ENCODE results near the gene MKRN2. TPM values are rescaled to one million over a fixed set of nuclear protein-coding genes. Genes with fewer than 3 reads are reported as not detected.

MKRN2 gene, protein sequence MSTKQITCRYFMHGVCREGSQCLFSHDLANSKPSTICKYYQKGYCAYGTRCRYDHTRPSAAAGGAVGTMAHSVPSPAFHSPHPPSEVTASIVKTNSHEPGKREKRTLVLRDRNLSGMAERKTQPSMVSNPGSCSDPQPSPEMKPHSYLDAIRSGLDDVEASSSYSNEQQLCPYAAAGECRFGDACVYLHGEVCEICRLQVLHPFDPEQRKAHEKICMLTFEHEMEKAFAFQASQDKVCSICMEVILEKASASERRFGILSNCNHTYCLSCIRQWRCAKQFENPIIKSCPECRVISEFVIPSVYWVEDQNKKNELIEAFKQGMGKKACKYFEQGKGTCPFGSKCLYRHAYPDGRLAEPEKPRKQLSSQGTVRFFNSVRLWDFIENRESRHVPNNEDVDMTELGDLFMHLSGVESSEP
- 10 to 100 TPM; 27.4 to 37.4 (median 29.9) TPM for total RNA-seq
- polyA plus RNA-seq, result 10 to 100 TPM; 11.6 to 18.6 (median 13.6) TPM

DNA sequence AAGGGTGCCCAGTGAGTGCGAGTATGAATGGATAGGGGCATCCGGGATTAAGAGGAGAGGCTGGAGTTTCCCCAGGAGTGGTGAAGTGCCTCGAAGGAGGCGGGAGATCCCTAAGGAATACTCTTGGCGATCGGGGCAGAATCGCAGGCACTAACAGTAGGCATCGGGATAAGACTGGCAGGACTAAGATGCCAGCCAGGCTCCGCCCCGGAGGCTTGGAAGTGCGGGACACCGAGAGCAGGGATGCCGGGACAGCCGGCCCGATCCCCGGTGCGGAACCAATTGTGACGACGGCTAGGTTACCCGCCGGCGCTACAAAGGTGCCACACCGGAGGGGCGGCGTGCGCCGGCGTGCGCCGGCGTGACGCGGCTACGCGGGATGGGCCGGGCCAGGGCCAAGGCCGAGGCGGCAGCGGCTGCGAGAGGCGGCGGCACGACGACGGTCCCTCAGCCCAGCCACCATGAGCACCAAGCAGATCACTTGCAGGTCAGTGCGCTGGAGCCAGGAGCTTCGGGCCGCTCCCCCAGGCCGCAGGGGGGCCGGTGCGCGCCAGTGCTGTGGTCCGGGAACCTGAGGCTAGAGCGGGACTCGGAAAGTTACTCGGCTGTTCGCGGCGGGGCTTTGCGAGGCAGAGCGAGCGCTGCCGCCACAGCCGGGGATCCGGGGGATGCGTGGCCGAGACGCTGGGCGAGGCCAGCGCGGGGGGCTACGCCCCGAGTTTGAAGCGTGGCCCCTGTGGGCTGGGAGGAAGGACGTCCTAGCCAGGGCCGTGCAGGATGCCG lies at the start of gene MKRN2:
TSS of gene MKRN2 (plus strand) at position 398 of the 783 bp plus-strand sequence. CDS start at position 462, 64 bp downstream.
- 0% methylated on average over 77 of the region's 77 CpGs for WGBS, 2 donors
- Histone ChIP-seq H3K36me3 (no peaks in the 10 kb centered on the region), H3K27ac (peak within 1 kb of the TSS; percentile 94 to 99 (median 96)), H3K27me3 (peaks cover 0 to 18% (median 8%) of the 10 kb centered on the region in 3 donors), H3K4me1 (peaks cover 0 to 58% (median 42%) of the 10 kb centered on the region in 4 donors), H3K9me3 (no peaks in the 10 kb centered on the region), H3K4me3 (peak within 1 kb of the TSS; percentile 75 to 94 (median 78))
- peak; percentile 93 for DNase-seq
- intact Hi-C loops (cut with DNase I), result loop anchor here (2.0 to 5.0 kb wide), 4 partner anchors 70 to 285 kb away; partner anchors contain the start of gene RPL32
- TF ChIP-seq, protein P1, sequence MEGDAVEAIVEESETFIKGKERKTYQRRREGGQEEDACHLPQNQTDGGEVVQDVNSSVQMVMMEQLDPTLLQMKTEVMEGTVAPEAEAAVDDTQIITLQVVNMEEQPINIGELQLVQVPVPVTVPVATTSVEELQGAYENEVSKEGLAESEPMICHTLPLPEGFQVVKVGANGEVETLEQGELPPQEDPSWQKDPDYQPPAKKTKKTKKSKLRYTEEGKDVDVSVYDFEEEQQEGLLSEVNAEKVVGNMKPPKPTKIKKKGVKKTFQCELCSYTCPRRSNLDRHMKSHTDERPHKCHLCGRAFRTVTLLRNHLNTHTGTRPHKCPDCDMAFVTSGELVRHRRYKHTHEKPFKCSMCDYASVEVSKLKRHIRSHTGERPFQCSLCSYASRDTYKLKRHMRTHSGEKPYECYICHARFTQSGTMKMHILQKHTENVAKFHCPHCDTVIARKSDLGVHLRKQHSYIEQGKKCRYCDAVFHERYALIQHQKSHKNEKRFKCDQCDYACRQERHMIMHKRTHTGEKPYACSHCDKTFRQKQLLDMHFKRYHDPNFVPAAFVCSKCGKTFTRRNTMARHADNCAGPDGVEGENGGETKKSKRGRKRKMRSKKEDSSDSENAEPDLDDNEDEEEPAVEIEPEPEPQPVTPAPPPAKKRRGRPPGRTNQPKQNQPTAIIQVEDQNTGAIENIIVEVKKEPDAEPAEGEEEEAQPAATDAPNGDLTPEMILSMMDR (IDR thresholded peaks at IDR 0.05), result no peak
- TF ChIP-seq POLR2A (IDR thresholded peaks at IDR 0.05) (peak; percentile 87 to 92), EP300 (IDR thresholded peaks at IDR 0.05) (no peak), POLR2AphosphoS5 (IDR thresholded peaks at IDR 0.05) (peak; percentile 98 to 99 (median 99))

DNA sequence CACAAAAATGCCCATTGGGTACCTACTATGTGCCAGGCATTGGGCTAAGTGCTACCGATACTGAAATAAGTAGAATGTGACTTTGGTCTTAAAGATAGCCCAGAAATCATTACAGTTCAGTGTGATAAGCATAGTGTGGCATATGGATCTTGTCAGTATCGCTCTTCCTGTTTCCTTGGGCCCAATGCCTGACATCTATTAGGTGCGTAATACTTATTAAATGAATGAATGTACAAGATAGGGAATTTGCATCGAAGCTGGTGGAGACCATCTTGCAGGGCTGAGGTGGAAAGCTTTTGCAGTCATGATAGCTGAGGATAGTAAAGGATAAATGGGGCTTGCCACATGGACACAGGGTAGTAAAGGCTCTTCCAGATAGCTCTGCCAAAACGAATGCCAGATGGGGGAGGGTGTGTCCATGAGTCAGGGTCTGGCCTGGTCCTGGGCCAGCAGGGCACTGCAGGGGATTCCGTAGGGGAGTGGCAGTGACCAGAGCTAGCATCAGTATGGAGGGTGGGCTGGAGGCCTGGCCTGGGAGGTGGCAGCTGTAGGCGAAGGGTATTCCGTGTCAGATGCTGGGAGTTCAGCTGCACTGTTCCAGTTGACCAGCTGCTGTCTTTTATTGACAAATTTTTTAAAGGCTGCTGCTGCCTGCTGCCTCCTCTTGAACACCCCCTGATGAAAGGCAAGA lies 49.2 kb upstream of the MKRN2 start:
- intact Hi-C loops (cut with DNase I), result no loop called here
- peaks cover 7 to 53% (median 12%) of the 10 kb centered on the region in 4 donors for H3K36me3 ChIP-seq
- WGBS, 2 donors, result 83 to 87% methylated on average over 8 of the region's 8 CpGs
- no peaks in the 10 kb centered on the region for H3K27me3 ChIP-seq
- H3K9me3 ChIP-seq, result no peaks in the 10 kb centered on the region
- H3K27ac ChIP-seq, result peak overlapping the region; percentile 36 to 78 (median 49)
- H3K4me3 ChIP-seq, result no peak overlapping the region
- H3K4me1 ChIP-seq, result peaks cover 0 to 21% (median 10%) of the 10 kb centered on the region in 4 donors
- DNase-seq, result no peak
- no peak for TF ChIP-seq POLR2A (IDR thresholded peaks at IDR 0.05)
- no peak for TF ChIP-seq EP300 (IDR thresholded peaks at IDR 0.05)
- TF ChIP-seq POLR2AphosphoS5 (IDR thresholded peaks at IDR 0.05), result no peak
- TF ChIP-seq, protein P1 (IDR thresholded peaks at IDR 0.05), result no peak

DNA sequence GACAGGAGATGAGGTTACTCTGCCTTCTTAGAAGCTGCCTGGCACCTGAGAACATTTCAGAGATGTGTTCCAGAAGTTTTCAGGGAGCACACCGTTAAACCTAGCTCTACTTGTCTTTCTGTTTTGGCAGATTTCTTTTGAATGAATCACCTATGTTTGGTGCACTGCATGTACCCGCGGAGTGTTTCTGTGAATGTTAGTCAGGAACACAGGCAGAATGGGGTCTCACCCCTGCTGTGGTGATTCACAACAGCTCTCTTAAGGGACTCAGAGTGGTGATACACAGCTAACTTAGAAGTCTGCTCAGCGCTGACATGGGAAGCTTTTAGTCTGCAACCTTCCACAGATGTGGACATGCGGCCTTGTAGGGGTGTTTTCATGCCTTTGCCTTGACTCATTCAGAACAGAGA lies 48.6 kb upstream of the MKRN2 start:
- Histone ChIP-seq H3K4me1 (peaks cover 0 to 21% (median 10%) of the 10 kb centered on the region in 4 donors), H3K27ac (peak overlapping the region; percentile 36 to 78 (median 49)), H3K9me3 (no peaks in the 10 kb centered on the region), H3K36me3 (peaks cover 5 to 51% (median 10%) of the 10 kb centered on the region in 4 donors), H3K4me3 (no peak overlapping the region), H3K27me3 (no peaks in the 10 kb centered on the region)
- WGBS, 2 donors, result 82 to 86% methylated on average over 5 of the region's 5 CpGs
- peak; percentile 83 for DNase-seq
- intact Hi-C loops (cut with DNase I), result no loop called here
- TF ChIP-seq EP300 (IDR thresholded peaks at IDR 0.05), result no peak
- TF ChIP-seq POLR2AphosphoS5 (IDR thresholded peaks at IDR 0.05), result peak in 2 of 4 donors; percentile 26 to 43

DNA sequence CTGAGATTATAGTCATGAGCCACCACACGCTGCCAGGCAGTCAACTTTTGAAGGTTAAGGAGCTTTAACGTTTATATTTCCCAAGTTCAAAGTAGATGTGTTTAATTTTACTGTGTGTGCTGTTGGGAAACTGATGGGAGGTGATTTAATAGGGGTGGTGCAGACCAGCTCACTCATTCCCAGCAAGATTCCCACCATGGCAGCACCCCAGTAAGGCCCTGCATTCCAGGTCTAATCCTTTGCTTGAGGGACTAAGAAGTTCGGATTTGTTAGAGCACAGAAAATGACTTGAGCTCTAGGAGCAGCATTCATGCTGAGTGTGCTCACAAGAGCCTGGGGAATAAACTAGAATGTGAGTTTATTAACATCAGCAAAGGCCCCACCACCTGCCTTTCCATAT lies 47.4 kb upstream of the MKRN2 start:
- WGBS, 2 donors, result 73 to 80% methylated on average over 3 of the region's 3 CpGs
- Histone ChIP-seq H3K4me3 (no peak overlapping the region), H3K4me1 (peaks cover 0 to 21% (median 10%) of the 10 kb centered on the region in 4 donors), H3K9me3 (no peaks in the 10 kb centered on the region), H3K27ac (peak overlapping the region in 2 of 4 donors; percentile 59 to 78), H3K36me3 (peaks cover 0 to 39% (median 3%) of the 10 kb centered on the region in 4 donors), H3K27me3 (no peaks in the 10 kb centered on the region)
- TF ChIP-seq, protein P1 (IDR thresholded peaks at IDR 0.05), result no peak
- TF ChIP-seq POLR2AphosphoS5 (IDR thresholded peaks at IDR 0.05), result no peak
- TF ChIP-seq POLR2A (IDR thresholded peaks at IDR 0.05), result no peak
- TF ChIP-seq EP300 (IDR thresholded peaks at IDR 0.05), result no peak
- intact Hi-C loops (cut with DNase I), result no loop called here
- DNase-seq, result no peak
